ENCODE measurements around the gene MOXD1.

MOXD1 gene

DNA sequence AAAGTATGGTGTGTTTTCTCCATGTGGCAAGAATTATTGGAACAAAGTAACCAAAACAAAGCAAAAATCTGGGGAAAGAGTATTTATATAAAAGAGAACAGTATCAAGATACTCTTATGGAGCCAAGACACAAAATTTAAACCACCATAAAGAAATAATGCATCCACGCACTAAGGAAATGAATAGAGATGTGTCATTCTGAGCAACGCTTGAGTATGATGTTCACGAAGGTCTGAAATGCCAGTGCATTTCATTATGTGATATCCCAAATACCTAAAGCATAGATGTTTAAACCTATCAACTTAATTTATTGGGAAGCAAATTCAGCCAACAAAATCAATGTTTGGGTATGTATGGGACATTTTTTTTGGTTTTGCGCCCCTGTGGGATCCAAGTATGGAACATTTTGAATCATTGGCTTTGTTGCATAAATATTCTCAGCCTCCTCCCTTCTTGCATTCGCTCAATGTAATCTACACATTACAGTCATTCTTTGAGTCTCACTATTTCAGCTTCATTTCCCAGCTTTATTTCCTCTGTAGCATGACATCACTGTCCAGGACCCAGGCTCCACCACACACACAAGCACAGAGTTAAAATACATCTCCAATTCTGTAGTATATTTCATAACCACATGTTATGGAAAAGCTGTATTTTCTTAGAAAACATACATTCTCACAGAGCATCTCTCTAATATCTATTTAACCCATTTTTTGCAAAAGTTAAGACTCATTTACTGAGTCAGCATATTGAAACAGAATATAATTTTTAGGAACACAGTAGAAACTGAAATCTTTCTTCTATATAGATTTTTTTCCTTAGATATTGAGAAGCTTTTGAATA, 11.6 kb upstream of the MOXD1 start:
- Histone ChIP-seq H4K20me1 (ENCODE audit: low read depth, low read length) (no peaks in the 10 kb centered on the region), H3K4me2 (ENCODE audit: low read depth, low read length, poor library complexity, severe bottlenecking) (no peak overlapping the region)

DNA sequence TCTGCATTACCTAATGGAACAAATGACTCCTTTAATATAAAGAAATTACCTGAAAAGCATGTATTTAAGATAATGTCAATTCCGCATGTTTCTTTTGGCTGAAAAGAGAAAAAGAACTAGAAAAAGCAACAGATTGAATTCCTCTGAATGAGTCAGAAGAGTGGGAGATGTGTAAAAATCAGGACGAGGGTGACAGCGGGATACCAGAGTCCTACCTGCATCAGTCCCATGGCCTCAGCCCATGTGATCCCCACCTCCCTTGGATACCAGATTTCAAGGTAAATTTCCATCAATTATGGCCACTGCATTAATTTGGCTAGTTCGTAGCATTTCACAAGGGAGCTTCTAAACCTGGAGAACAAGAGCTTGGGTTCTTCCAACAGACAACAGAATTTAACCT, 10.0 kb upstream of the MOXD1 start:
- TF ChIP-seq, protein P1, sequence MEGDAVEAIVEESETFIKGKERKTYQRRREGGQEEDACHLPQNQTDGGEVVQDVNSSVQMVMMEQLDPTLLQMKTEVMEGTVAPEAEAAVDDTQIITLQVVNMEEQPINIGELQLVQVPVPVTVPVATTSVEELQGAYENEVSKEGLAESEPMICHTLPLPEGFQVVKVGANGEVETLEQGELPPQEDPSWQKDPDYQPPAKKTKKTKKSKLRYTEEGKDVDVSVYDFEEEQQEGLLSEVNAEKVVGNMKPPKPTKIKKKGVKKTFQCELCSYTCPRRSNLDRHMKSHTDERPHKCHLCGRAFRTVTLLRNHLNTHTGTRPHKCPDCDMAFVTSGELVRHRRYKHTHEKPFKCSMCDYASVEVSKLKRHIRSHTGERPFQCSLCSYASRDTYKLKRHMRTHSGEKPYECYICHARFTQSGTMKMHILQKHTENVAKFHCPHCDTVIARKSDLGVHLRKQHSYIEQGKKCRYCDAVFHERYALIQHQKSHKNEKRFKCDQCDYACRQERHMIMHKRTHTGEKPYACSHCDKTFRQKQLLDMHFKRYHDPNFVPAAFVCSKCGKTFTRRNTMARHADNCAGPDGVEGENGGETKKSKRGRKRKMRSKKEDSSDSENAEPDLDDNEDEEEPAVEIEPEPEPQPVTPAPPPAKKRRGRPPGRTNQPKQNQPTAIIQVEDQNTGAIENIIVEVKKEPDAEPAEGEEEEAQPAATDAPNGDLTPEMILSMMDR (IDR thresholded peaks at IDR 0.05; ENCODE audit: insufficient read depth, low read length, poor library complexity, severe bottlenecking), result no peak
- no peak for TF ChIP-seq EZH2phosphoT487 (conservative IDR thresholded peaks at IDR 0.05; ENCODE audit: low read length)
- no peak overlapping the region for H2AFZ ChIP-seq (ENCODE audit: low read depth, low read length, severe bottlenecking)
- H3K4me3 ChIP-seq (ENCODE audit: insufficient read depth, low read length, poor library complexity, severe bottlenecking), result no peak overlapping the region
- no peaks in the 10 kb centered on the region for H4K20me1 ChIP-seq (ENCODE audit: low read depth, low read length)
- H3K9me2 ChIP-seq (replicated peaks; ENCODE audit: insufficient read depth, low read length), result no peaks in the 10 kb centered on the region
- no peak overlapping the region for H3K9ac ChIP-seq (ENCODE audit: low read length)
- no peak overlapping the region for H3K27ac ChIP-seq (ENCODE audit: low read depth, low read length)
- H3K9me3 ChIP-seq (ENCODE audit: insufficient read depth, low read length), result no peaks in the 10 kb centered on the region
- no peak overlapping the region for H3K4me2 ChIP-seq (ENCODE audit: low read depth, low read length, poor library complexity, severe bottlenecking)
- no peaks in the 10 kb centered on the region for H3F3A ChIP-seq (ENCODE audit: insufficient read depth)
- H3K27me3 ChIP-seq (ENCODE audit: low read length), result no peaks in the 10 kb centered on the region
- no peaks in the 10 kb centered on the region for H3K36me3 ChIP-seq (ENCODE audit: low read length)
- H3K79me2 ChIP-seq (ENCODE audit: insufficient read depth, low read length), result no peaks in the 10 kb centered on the region

More for the DNA sequence above, 11.6 kb upstream of the MOXD1 start:
- Histone ChIP-seq H3K9me2 (replicated peaks; ENCODE audit: insufficient read depth, low read length) (no peaks in the 10 kb centered on the region), H3K27me3 (ENCODE audit: low read length) (no peaks in the 10 kb centered on the region), H2AFZ (ENCODE audit: low read depth, low read length, severe bottlenecking) (no peak overlapping the region), H3K9ac (ENCODE audit: low read length) (no peak overlapping the region), H3K27ac (ENCODE audit: low read depth, low read length) (no peak overlapping the region), H3F3A (ENCODE audit: insufficient read depth) (no peaks in the 10 kb centered on the region), H3K9me3 (ENCODE audit: insufficient read depth, low read length) (peaks cover 6% of the 10 kb centered on the region; the same call in 1 of the 2 replicates), H3K4me3 (ENCODE audit: insufficient read depth, low read length, poor library complexity, severe bottlenecking) (no peak overlapping the region), H3K36me3 (ENCODE audit: low read length) (no peaks in the 10 kb centered on the region), H3K79me2 (ENCODE audit: insufficient read depth, low read length) (no peaks in the 10 kb centered on the region)
- no peak for TF ChIP-seq EZH2phosphoT487 (conservative IDR thresholded peaks at IDR 0.05; ENCODE audit: low read length)
- TF ChIP-seq, protein P1 (IDR thresholded peaks at IDR 0.05; ENCODE audit: insufficient read depth, low read length, poor library complexity, severe bottlenecking), result no peak

DNA sequence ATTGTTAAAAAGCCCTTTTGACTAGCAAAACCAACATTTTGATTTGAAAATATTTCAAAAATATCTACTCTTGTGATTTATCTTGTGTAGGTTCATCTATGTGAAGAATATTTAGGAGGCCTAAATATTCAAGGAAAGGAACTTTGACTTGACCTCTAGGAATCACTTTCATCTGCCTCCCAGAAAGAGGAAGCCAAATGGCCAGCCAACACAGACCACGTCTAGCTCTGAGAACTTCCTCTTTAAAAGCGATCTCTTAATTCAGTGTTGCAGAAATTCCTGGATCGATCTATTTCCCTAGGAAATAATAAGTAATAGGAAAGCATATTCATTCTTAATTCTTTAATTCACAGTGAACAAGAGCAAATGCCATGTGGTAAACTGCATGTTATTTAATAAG, 9.6 kb upstream of the MOXD1 start:
- Histone ChIP-seq H3K9me3 (ENCODE audit: insufficient read depth, low read length) (no peaks in the 10 kb centered on the region), H3K79me2 (ENCODE audit: insufficient read depth, low read length) (no peaks in the 10 kb centered on the region), H3K27ac (ENCODE audit: low read depth, low read length) (no peak overlapping the region), H3K4me3 (ENCODE audit: insufficient read depth, low read length, poor library complexity, severe bottlenecking) (no peak overlapping the region), H3K36me3 (ENCODE audit: low read length) (no peaks in the 10 kb centered on the region), H3K4me2 (ENCODE audit: low read depth, low read length, poor library complexity, severe bottlenecking) (no peak overlapping the region), H3K9ac (ENCODE audit: low read length) (no peak overlapping the region), H3K27me3 (ENCODE audit: low read length) (no peaks in the 10 kb centered on the region), H4K20me1 (ENCODE audit: low read depth, low read length) (no peaks in the 10 kb centered on the region), H2AFZ (ENCODE audit: low read depth, low read length, severe bottlenecking) (no peak overlapping the region), H3F3A (ENCODE audit: insufficient read depth) (no peaks in the 10 kb centered on the region), H3K9me2 (replicated peaks; ENCODE audit: insufficient read depth, low read length) (no peaks in the 10 kb centered on the region)
- TF ChIP-seq EZH2phosphoT487 (conservative IDR thresholded peaks at IDR 0.05; ENCODE audit: low read length), result no peak
- TF ChIP-seq, protein P1 (IDR thresholded peaks at IDR 0.05; ENCODE audit: insufficient read depth, low read length, poor library complexity, severe bottlenecking), result no peak

All from SU-DHL-6 (cell line).